Choroid plexus epithelial cell (primary cell): ENCODE data around the gene CCDC188.

Experiments
- DNase-seq: peaks from one replicate; pipeline ENCODE4 v3.0.0-alpha.2; 2010; ENCODE audit warnings: low read depth
- H3K4me3 ChIP-seq: 2 replicates; pipeline ENCODE4 v1.5.1; 2011; ENCODE audit warnings: low read depth, mild to moderate bottlenecking, control low read depth, low read length, moderate library complexity
- TF ChIP-seq, protein P1 (sequence below): conservative IDR thresholded peaks from 2 replicates; pipeline ENCODE4 v1.5.1; 2011; ENCODE audit warnings: low read depth, mild to moderate bottlenecking, control low read depth, inconsistent platforms, low read length, moderate library complexity

CCDC188 gene

DNA sequence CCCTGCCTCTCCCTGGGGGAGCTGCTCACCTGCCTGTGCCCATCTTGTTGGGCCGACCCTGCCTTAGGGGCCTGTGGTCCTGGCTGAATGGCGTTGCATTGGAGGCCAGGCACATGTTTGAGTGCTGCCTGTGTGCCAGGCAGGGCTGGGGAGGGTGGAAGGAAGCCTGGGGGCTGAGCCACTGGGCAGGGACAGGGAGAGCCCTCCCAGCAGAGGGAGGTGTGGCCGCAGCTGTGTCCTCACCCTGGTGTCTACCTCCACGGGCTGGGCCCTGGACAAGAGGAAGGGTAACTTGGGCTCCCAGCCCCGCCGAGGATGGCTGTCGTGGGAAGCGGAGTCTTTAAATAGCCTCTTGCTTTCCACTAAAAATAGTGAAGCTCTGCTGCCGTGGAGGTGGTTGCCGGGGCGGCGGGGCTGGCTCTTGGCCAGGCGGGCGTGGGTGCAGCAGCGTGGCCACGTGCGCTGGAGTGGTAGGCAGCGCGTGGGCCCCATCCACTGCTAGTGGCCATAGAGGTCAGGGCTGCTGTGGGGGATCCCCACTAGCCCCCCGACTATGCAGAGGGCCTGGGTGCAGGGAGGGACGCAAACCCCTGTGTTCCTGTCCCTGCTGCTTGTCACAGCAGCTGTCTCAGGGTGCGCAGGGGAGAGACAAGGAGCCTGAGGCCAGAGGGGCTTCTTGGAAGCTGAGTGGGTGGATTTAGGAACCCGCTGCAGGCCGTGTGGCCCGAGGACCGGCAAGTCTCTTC is 13.0 kb downstream of the CCDC188 start:
- no peak overlapping the region for H3K4me3 ChIP-seq
- TF ChIP-seq, protein P1, sequence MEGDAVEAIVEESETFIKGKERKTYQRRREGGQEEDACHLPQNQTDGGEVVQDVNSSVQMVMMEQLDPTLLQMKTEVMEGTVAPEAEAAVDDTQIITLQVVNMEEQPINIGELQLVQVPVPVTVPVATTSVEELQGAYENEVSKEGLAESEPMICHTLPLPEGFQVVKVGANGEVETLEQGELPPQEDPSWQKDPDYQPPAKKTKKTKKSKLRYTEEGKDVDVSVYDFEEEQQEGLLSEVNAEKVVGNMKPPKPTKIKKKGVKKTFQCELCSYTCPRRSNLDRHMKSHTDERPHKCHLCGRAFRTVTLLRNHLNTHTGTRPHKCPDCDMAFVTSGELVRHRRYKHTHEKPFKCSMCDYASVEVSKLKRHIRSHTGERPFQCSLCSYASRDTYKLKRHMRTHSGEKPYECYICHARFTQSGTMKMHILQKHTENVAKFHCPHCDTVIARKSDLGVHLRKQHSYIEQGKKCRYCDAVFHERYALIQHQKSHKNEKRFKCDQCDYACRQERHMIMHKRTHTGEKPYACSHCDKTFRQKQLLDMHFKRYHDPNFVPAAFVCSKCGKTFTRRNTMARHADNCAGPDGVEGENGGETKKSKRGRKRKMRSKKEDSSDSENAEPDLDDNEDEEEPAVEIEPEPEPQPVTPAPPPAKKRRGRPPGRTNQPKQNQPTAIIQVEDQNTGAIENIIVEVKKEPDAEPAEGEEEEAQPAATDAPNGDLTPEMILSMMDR, result no peak
- DNase-seq, result no peak

DNA sequence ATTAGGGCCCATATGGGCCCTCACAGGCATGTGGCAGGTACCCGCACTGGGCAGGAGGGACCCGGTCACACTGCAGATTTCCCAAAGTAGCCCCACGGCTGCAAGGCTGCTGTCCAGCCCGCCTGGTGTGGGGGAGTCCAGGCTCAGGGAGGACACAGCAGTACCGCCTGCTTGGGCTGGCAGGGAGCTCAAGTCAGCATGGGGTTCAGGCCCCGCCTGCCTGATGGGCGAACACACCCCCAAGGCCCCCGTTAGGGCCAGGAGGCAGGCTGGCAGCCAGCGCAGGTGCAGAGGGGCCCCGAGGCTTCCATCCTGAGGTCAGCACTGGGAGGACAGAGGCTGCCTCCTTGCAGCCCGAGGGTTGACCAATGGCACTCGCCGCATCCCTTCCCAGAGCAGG is 13.7 kb downstream of the CCDC188 start:
- no peak for DNase-seq
- TF ChIP-seq, protein P1, result no peak
- no peak overlapping the region for H3K4me3 ChIP-seq

DNA sequence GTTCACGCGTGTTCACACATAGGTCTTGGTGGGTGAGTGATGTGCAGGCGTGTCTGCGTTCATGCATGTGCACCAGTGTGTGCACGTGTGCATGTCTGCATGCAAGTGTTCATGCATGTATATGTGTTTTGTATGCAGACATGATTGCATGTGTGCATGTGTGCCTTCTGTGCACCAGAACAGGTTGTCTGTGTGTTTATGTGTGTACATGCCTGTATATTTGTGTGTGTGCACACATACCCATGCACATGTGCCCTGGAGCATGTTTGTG is 14.3 kb downstream of the CCDC188 start:
- TF ChIP-seq, protein P1, result no peak
- DNase-seq, result no peak
- no peak overlapping the region for H3K4me3 ChIP-seq

DNA sequence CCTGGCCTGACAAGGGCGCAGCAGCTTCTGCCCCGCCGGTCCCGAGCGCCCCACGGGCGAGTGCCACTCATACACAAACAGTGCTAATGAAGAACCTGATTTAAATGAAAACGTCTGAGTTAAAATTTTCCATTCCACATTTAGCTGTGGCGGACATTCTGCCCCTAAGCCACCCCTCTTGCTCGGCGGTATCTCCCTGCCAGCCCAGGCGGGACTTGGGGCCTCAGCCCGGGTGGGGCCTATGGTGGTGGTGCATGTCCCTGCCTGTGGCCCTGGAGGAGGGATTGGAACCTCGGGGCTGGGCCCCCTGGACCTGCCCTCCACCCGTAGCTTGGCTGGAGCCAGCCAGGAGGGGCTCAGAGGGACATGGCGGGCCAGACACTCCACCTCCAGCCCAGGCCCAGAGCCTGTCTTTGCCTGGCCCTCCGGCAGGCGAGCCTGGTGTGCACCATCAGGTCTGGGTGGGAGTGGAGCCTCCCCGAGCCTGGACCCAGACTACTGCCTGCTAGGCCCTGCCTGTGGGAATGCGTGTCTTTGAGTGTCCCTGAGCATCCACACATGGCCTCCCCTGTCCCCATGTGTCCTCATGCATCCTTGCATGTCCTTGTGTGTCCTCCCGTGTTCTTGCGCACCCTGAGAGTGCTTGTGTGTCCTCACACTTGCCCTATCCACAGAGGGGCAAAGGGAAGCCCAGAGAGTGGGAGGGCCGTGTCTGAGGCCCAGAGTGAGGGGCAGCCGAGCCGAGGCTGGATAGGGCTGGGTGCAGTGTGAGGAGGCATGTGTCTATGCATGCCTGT is 14.9 kb downstream of the CCDC188 start:
- DNase-seq, result no peak
- TF ChIP-seq, protein P1, result no peak
- no peak overlapping the region for H3K4me3 ChIP-seq

DNA sequence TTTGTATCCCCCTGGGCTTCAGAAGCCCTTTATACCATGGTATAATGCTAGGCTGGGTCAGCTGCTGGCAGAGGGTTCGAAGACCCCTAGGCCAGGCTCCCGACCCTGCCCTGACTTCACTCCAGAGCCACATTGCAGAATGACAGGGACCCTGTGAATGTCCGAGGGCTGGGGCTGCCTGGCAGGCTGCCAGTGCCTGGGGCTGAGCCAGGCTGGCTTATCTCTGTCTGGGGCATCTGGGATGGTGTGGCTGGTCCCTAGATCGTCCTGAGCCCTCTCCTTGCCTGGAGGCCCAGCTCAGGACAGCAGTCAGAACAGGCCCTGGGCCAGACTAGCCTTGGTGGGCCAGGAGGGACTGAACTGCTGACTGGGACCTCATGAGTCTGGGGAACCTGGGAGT is 15.6 kb downstream of the CCDC188 start:
- TF ChIP-seq, protein P1, result no peak
- no peak for DNase-seq
- H3K4me3 ChIP-seq, result no peak overlapping the region

DNA sequence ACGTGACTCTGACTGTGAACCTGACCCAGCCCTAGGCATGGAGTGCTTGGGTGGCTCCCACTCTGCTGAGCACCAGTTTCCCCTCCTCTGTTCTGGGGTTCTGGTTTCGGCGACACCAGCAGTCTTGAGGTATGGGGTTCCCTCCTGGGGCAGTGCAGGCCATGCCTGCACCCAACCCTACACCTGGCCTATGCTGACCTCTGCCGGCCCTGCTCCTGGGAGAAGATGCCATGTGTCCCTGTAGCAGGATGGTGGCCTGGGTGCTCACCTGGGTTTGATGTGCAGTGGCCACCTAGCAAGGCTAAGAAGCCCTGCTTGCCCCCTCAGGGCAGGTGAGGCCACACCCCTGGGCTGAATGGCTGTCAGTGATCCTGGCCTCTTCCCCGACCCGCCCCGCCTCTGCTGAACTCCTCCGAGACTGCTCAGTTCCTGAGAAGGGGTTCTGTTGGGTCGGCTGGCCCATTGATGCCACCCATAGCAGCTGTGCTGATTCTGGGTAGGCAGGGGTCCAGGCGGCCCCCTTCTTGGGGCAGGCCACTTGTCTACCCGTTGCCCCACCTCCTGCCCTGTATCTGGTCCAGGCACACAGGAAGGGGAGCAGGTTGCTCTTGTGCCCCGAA is 16.8 kb downstream of the CCDC188 start:
- TF ChIP-seq, protein P1, result no peak
- no peak overlapping the region for H3K4me3 ChIP-seq
- no peak for DNase-seq
